Activated naive CD8-positive, alpha-beta T cell treated with anti-CD3 and anti-CD28 coated beads, Interleukin-2, amount 50 U/mL, for 16 hours (primary cell): ENCODE measurements around the gene GPBAR1.
"Not testable (repeated sequence)": the region's sequence is repeated elsewhere in the genome, so short reads cannot be mapped to it uniquely, and the experiment has no call there.

Source experiments
- DNase-seq: peaks from one replicate; pipeline ENCODE4 v3.0.0-alpha.2; 2020; ENCODE audit warnings: low read depth, low spot score

Gene GPBAR1

DNA sequence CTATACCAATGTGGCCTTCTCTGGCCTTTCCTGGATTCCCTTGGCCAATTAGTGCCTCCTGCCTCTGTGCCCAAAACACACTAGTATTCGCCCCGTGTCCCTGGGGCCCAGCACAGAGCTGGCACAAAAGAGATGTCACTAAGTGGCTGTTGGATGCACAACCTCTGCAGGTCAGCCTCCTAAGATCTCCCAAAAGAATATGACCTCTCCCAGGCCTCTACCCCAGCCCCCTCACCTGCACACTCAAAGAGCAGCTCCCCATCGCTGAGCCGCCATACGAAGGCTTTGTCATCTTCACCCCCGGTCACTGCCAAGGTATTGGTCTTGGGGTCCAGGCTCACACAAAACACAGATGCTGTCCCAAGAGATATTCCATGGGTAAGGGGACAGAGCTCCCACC is 6.4 kb downstream of the GPBAR1 start:
- DNase-seq = no peak

DNA sequence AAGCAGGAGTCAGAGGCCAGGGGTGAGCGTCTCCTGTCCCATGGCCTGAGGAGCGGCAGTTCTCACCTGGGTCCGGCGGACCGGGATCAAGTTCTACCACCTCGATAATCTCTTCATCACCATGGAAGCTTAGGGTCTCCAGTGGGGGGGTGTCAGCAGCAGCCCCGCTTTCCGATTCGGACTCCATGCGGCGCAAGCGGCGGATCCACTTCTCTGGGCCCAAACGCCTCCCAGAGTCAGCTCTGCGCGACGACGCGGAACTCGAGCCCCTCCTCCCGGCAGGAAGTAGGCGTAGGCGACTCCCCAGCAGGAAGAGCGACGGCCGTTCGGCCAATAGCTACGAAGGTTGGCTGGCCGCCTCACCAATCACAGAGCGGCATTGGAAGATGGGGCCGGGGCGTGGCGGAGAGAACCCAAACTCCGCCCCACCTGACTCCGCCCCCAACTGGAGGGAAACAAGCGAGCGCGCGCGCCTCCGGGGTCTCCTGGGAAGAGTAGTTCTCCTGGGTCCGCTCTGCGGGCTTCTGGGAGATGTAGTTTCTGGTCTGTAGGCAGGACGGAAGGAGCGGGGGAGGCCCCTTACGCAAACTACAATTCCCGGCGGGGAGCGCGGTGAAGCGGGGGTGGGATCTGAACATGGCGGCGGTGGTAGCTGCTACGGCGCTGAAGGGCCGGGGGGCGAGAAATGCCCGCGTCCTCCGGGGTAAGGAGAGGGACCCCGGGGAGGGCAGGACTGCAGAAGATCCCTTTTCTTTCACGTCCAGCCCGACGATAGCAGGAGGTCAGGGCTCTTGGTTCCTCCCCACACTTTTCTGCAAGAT is 9.3 kb downstream of the GPBAR1 start, which contains the start of the genes AAMP and PNKD:
Gene AAMP, minus strand, starts transcription at position 238 of the 821 bp plus-strand sequence. Its CDS starts 51 bp downstream, at position 187.
Gene PNKD, plus strand, starts transcription at position 620 of the 821 bp plus-strand sequence. Its CDS starts 17 bp downstream, at position 637.
- peak; percentile 100 for DNase-seq

DNA sequence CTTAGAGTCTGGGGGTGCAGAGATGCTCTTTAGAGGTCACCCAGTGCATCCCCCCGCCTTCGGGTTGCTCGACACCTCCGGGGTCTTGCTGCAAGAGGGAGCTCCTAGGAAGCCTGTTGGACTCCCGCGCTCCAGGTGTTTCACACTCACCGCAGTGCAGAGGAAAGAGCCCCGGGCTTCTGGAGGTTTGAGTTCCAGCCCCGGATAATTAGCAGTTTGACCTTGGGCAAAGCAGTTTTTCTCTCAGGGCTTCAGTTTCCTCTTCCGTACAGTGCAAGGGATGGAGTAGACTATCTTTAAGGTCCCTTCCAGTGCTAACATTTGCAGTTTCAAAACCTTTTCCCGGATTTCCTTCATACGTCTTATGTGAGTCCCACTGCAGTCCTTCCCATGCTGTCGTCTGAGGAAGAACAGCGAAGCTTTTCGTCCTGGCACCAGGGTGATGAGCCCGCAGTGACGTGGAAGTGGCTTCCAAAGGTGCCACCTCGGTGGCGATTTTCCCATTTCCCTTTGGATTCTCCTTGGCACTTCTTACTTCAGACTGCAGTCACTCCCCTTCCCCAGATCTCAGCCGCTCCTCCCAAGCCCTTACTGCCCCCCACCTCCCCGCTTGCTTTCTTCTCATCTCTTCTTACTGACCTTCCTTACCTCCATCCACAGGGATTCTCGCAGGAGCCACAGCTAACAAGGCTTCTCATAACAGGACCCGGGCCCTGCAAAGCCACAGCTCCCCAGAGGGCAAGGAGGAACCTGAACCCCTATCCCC is 10.1 kb downstream of the GPBAR1 start:
- DNase-seq = no peak

DNA sequence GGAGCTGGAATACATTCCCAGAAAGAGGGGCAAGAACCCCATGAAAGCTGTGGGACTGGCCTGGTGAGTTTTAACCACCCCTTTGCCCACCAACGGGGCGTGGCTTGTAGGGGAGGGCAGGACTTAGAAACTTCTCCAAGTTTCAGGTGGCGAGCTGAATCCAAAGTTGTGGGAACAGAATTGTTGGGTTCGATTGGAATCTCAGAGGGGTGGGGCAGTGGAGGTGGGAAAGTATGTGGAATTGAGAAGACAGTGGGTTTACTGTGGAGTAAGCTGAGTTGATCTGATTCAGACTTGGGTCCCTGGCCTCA is 10.6 kb downstream of the GPBAR1 start:
- no peak for DNase-seq

DNA sequence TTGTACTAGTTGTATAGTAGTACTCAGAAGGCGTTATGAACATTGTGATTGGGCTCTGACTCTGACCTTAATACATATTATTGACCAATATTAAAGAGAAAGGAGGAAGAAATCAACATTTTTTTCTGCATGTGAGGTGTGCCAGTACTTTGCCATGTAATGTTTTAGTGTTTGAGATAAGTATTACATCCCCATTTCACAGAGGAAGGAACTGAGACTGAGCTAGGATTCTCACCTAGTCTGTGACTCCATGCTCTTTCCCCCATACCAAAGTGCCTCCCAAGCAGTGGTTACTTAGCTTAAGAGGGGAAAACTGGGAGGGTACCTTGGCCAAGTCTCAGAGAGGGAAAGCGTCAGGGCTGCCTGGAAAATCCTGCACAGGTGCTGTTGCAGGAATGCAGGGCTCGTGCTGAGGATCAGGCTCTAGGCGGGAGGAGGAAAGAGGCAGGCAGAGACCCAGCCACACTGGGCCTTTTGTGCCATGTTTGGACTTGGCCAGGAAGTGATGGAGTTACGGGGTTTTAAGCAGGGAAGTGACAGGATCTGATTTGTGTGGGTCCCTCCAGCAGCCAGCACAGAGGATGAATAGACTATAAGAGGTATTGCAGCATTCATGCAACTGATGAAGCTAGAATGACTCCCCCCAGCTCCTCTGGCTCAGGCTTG is 11.2 kb downstream of the GPBAR1 start:
- DNase-seq = no peak

DNA sequence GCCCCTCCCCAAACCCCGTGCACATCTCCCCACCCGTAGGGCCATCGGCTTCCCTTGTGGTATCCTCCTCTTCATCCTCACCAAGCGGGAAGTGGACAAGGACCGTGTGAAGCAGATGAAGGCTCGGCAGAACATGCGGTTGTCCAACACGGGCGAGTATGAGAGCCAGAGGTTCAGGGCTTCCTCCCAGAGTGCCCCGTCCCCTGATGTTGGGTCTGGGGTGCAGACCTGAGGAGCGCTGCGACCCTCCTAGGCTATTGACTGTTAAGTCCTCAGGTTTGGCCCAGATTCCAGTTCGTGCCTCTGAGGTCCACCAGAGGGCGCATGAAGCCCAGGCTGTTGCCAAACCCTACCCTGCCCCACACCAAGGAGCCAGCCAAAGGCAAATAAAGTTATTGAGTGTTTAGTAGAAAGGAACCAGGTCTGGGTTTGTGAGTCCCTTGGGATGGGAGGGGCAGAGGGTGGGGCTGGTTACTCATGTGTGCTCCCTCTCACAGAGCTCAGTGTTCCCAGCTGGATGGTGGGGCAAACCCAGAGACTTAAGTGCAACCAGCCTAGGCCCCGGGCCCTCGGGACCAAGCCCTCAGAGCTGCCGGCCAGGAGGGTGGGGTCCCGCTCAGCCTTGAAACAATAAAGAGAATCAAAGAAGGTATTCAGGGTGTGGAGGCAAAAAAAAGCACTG is 11.9 kb downstream of the GPBAR1 start:
- peak; percentile 42 for DNase-seq

DNA sequence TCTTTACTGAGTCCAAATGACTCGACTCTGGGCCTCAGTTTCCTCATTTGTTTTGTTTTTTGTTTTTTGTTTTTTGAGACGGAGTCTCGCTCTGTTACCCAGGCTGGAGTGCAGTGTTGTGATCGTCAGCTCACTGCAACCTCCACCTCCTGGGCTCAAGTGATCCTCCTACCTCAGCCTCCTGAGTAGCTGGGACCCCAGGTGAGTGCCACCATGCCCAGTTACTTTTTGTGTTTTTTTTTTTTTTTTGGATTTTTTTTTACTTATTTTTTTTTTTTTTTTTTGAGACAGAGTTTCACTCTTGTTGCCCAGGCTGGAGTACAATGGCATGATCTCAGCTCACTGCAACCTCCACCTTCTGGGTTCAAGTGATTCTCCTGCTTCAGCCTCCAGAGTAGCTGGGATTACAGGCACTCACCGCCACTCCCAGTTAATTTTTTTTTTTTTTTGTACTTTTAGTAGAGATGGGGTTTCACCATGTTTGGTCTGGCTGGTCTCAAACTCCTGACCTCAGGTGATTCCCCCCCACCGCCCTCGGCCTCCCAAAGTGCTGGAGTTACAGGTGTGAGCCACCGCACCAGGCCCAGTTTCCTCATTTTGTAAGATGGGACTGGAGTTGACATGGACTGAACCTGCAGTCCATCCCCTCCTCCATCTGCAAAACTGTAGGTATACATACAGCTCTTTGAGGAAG is 12.5 kb downstream of the GPBAR1 start:
- not testable (repeated sequence) for DNase-seq

DNA sequence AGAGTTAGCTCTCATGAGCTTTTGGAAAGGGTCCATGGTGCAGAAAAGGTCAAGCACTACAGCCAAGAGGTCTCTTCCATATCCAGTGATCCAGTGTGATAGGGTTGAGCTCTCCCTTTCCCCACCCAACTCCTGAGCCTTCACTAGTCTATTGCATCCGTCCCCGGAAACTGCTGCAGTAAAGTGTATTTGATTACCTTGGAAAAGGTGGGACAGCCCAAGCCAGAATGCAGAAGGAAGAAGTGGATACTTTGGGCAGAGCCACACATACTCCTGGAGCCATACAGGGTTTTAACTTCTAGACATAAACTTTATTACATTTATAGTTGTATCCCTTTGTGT is 13.1 kb downstream of the GPBAR1 start:
- DNase-seq = no peak

DNA sequence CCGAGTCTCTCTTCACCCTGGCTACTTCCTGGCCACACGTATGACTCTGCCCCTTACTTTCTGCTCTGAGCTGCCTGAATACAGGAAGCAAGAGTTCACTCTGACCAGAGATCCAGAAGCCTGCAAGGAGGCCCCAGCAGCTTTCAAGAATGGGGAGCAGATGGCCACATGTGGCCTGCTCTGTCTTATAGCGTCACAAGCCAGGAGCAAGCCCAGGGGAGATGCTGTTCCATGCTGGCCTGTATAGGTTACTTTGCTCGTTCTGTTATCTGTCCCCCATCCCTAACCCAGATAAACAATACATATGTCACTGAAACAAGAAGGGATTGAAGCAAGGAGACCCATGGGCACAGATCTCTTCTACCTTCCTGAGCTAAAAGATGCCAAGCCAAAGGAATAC is 13.8 kb downstream of the GPBAR1 start:
- DNase-seq = no peak

DNA sequence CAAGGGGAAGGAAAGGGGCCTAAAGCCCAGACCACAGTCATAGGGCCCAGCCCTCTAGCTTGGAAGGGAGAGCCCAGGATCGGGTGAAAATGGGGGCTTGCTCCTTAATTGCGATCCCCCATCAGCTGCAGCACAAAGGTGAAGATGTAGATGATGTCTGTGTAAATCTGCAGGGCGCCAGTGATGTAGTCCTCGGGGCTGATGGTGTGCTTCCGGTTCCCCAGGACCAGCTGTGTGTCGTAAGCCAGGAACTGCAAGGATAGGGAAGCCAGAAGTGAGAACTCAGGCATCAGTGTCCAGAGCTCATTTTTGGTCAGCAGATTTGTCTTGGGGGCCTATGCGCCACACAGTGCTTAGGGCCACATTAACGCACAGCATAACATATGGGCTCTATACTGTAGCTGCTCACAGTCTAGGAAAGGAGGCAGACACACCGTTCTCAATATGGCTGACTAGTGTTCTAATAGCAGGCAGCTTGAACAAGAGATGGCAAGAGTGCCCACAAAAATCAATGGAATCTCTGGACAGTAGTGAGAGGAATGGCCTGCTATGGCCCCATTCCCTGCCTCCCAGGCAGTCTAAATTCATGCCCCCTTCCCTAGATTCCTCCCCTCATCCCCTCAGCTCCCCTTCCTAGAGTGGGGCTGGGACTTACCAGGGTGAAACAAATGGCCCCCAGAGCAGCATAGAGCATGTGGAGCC is 14.7 kb downstream of the GPBAR1 start:
- no peak for DNase-seq

DNA sequence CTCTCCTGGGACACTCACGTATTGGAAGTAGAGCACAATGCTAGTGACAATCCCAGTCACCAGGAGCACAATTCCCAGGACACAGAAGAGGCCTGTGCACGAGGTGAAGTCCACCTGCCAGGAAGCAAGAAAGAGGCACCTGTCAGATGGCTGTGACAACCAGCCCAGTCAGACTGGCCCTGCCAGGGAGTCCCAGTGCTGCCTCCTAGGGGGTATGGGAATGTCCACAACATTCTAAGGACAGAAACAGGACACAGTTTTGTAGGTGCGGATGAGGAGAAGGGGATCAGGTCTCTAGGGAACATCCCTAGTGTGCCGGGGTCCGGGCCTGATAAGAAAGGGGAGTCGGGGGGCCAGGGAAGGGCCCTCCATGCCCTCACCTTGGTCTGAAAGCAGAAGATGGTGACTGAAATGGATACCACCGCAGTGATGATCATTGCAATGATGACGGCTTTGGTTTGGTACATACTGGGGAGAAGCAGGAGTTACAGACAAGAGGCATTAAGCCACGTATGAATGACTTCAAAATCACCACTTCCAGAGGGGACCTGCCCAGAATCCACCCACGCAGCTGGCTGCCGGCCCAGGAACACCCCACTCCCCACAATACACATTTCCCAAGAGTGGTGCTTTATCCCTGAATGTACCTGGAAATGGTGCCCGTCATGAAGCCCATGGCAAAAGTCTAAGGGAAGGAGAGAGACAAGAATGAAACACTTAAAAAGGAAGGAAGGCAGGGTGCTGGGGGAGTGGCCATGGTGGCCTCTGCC is 16.4 kb downstream of the GPBAR1 start:
- no peak for DNase-seq

DNA sequence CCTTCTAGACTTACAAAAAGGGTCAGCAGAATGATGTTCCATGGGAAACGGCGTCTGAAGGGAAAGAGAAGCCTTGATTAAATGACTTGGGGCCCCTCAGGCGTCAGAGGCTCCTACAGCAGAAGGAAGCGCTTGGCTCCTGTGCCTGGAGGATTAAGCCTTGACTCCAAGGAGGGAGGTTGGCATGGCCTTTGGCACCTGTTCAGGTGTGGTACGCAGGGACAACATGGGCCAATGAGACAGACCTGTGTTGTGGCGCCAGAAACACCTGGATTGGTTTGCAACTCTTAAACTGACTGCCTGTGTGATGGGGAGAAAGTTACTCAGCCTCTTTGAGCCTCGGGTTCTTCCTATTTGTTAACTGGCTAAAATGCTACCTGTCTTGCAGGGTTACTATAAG is 17.1 kb downstream of the GPBAR1 start:
- DNase-seq = no peak

DNA sequence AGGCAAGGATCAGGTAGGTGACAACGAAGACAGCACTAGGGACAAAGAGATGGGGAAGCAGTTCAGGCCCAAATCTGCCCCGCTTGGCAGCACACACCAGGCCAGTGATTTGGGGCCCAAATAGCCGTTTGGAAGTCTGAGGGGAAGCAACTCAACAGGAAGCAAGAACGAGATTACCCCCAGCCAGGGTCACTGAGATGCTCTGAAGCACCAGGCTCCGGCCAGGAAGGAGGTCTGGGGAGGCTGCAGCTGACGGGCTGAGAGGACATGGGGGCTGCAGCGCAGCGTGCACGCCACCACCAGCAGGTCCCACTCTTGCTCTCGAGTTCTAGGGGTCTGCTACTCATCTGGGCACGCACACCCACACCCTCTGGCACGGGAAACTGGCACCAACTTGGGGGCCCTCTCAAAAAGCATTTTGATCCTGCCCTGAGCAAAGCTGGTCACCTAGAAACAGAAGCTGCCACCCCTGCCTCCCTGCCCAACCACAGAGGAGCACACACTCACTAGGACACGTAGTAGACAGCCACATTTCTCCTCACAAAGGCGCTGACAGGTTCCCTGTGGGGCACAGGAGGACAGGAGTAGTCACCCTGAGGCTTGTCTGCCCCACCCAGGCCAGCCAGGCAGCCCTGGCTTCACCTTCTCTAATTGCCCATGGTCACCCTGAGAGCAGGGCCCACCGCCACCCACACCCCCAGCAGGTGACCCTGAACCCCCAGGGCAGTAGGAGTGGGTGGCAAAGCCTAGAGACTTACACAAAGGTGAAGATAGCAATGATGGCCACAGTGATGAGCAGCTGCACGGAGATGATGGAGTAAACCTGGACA is 17.9 kb downstream of the GPBAR1 start:
- no peak for DNase-seq

DNA sequence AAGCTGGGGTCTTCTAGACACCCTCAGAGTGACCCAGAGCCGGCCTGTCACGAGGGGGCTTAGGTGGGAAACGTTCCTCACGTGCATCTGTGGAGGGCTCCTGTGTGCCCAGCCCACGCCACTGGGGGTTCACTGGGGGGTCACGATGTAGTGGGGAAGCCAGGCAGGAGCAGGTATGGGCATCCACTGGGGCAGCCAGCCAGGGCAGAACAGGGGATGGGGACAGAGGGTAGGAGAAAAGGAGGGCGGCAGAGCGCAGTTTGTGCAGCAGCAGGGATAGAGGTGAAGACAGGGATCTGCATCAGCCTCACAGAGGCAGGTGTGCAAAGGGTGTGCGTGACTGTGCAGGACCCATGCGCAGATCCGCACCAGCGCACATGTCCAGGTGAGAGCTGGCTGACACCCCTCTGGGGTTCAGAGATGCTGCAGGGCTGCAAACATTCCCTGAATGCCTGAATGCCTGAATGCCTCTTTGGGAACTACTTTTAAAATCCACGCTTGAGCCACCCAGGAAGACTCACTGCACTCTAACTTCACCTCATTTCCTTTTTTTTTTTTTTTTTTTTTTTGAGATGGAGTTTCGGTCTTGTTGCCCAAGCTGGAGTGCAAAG is 19.6 kb downstream of the GPBAR1 start:
- DNase-seq = no peak

DNA sequence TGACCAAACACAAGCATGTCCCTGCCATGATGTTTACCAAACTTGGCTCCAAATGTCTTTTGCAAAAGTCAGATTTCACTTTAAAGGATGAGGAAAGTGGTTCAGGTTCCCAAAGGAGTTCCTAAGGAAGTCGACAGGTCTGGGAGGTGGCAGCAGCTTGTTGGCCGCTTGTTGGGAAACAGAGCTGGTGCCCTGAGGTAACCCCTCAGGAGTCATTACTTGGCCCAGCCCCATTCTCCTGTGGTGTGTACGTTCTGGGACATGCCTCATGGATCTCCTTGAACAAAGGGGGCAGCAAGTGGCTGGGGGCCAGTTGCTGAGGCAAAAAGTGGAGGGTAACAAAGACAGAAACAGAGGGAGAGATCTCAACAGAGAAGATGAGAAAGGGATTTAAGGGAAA is 20.6 kb downstream of the GPBAR1 start:
- no peak for DNase-seq

DNA sequence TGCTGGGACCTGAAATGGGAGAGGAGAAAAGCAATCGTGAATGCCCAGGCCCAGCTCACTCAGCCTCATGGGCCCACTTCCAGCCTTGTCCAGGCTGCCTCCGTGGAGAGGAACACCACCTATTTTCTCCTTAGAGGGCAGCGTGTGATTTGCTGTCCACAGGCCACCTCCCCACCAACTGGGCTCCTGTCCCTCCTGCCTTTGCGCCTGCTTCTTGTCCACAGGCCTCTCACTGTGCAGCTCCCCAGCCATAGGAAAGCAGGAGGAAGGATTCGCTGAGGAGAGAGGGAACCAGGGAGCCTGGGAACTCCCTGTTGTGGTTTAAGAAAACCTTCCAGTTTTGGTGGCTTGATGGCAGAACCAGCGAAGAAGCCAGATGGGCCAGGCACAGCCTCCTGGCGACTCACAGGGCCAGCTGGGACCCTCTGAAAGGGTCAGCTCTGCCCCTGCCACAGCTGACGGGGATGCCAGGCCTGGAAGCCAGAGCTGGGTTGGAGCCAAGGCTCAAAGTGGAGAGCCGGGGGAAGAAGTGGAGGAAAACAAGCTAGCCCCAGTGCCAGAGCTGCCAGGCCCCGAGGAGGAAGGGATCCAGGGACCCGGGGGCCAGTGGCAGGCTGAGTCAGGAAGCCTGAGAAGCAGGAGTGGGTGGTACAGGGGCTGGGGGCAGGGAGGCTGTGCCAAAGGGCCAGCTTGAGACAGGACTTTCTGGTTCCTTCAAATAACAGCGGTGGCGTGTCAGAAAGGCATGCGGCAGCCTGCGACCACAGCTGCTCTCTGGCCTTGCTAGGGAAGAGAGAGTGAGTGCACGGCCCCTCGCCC is 21.6 kb downstream of the GPBAR1 start:
- DNase-seq = no peak

DNA sequence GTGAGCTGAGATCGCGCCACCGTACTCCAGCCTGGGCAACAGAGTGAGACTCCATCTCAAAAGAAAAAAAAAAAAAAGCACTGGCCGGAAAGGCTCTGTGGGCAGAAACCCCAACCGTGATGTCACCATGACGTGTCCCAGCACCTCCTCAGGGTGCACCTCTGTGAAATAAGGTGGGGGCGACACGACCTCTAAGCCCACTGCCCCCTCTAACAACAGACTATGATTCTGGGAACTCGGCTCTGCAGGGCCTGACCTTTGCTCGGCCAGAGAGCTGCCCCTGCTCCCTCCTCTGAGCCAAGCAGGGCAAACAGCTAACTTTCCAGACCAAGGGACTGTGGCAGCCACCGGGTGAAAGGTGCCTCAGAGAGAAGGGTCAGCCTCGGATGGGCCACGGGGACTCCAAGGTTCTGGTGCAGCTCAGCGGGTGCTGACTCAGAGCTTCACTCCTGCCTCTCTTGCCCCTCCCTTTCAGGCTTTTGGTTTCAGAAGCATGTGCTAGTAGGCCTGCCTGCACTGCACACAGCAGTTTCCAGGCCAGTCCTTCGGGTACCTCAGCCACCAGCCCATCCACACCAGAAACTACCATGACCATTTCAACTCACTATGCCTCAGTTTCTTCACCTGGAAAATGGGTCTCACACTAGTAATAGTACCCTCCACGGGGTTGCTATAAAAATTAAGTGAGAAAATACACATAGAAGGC is 23.4 kb downstream of the GPBAR1 start:
- no peak for DNase-seq
